Endothelial cell of umbilical vein (primary cell): ENCODE measurements around the gene CACNA2D3. TPM values are rescaled to one million over a fixed set of nuclear protein-coding genes. Genes with fewer than 3 reads are reported as not detected.

Source experiments
- BruUV-seq: library from RNA; stranded (reverse); fragments of 400-500 nt; replicated peaks from 2 replicates; lab custom pipeline; 2021; lab: Mats Ljungman, UMichigan
- CTCF ChIA-PET: fragments of 300-600, 350-600 bp; sonication (Branson Sonifier 250); formaldehyde crosslinking; loops from one replicate; lab custom pipeline; 2021; ENCODE audit warnings: antibody characterized with exemption, inconsistent platforms; lab: Charles Lee
- POLR2A ChIA-PET: fragments of 300-600, 350-600 bp; sonication (Branson Sonifier 250); formaldehyde crosslinking; loops from one replicate; lab custom pipeline; 2021; ENCODE audit warnings: antibody characterized with exemption, inconsistent platforms; lab: Charles Lee
- DNase-seq: peaks from one replicate; pipeline ENCODE4 v3.0.0-alpha.2; 2011; ENCODE audit warnings: low read depth, low spot score
- FAIRE-seq: peaks from 2 replicates; lab custom pipeline; 2011; peaks lifted over from hg19 to GRCh38; lab: Jason Lieb, UNC
- H2AFZ ChIP-seq: 2 replicates; pipeline ENCODE4 v1.6.0; 2012; ENCODE audit warnings: low read depth, low read length, control low read depth, inconsistent platforms
- H3K27ac ChIP-seq: 2 replicates; pipeline ENCODE4 v1.5.1; 2011; ENCODE audit warnings: low read depth, mild to moderate bottlenecking, control low read depth, low read length, moderate library complexity; ENCODE audit not compliant: insufficient read depth
- H3K27me3 ChIP-seq, 2 experiments: 2 replicates each; pipeline versions ENCODE4 v1.6.0 to v1.6.1; 2011; ENCODE audit warnings: low read length in 2 of 2, mixed read lengths in 1 of 2; ENCODE audit not compliant: control insufficient read depth in 2 of 2, insufficient read depth in 2 of 2
- H3K36me3 ChIP-seq, 2 experiments: 2 replicates in 1 of 2; 3 replicates in 1 of 2; pipeline ENCODE4 v1.5.1; 2011; ENCODE audit warnings: low read length in 2 of 2, mild to moderate bottlenecking in 1 of 2, moderate library complexity in 1 of 2; ENCODE audit not compliant: control insufficient read depth in 2 of 2, insufficient read depth in 2 of 2; ENCODE audit errors: extremely low read depth in 1 of 2
- H3K4me1 ChIP-seq: 3 replicates; pipeline ENCODE4 v1.5.1; 2011; ENCODE audit warnings: mild to moderate bottlenecking, low read length; ENCODE audit not compliant: control insufficient read depth, insufficient read depth; ENCODE audit errors: extremely low read depth
- H3K4me2 ChIP-seq: 2 replicates; pipeline ENCODE4 v1.6.1; 2011; ENCODE audit warnings: low read length, control low read depth, mixed read lengths; ENCODE audit not compliant: insufficient read depth
- H3K4me3 ChIP-seq, 3 experiments: fragments of 200-600 bp in 1 of 3; sonication (generic), shearing (Covaris generic) in 1 of 3; replicated peaks in 1 of 3; 2 replicates each; pipeline ENCODE4 v1.5.1; 2011 to 2016; ENCODE audit warnings: control low read depth in 3 of 3, low read length in 3 of 3, mild to moderate bottlenecking in 2 of 3, inconsistent platforms in 1 of 3, low read depth in 1 of 3, moderate library complexity in 1 of 3; ENCODE audit not compliant: insufficient read depth in 1 of 3
- H3K79me2 ChIP-seq: 2 replicates; pipeline ENCODE4 v1.6.0; 2012; ENCODE audit warnings: low read length, inconsistent platforms; ENCODE audit not compliant: control insufficient read depth, insufficient read depth
- H3K9ac ChIP-seq: replicated peaks from 2 replicates; pipeline ENCODE3; 2011; ENCODE audit warnings: low read length, control low read depth; ENCODE audit not compliant: insufficient read depth; ENCODE audit errors: extremely low read depth
- H3K9me1 ChIP-seq: replicated peaks from 3 replicates; pipeline ENCODE4 v1.6.0; 2011; ENCODE audit warnings: mild to moderate bottlenecking, low read length; ENCODE audit not compliant: control insufficient read depth, insufficient read depth; ENCODE audit errors: extremely low read depth
- H3K9me3 ChIP-seq: replicated peaks from 2 replicates; pipeline ENCODE4 v1.5.1; 2012; ENCODE audit warnings: low read length, inconsistent platforms; ENCODE audit not compliant: control insufficient read depth, insufficient read depth
- H4K20me1 ChIP-seq: replicated peaks from 2 replicates; pipeline ENCODE3; 2011; ENCODE audit warnings: mild to moderate bottlenecking, low read length; ENCODE audit not compliant: control insufficient read depth, insufficient read depth; ENCODE audit errors: extremely low read depth
- CTCF ChIP-seq, 2 donors: IDR thresholded peaks; 1 replicate in 1 of 2; 2 replicates in 1 of 2; pipeline ENCODE4 v1.5.1; 2011; ENCODE audit warnings: low read length in 2 of 2, mild to moderate bottlenecking in 2 of 2, moderate library complexity in 2 of 2, control low read depth in 1 of 2, inconsistent platforms in 1 of 2, low read depth in 1 of 2; ENCODE audit not compliant: insufficient read depth in 1 of 2; ENCODE audit errors: extremely low read depth in 1 of 2
- EZH2 ChIP-seq: IDR thresholded peaks from 2 replicates; pipeline ENCODE4 v1.6.1; 2012; ENCODE audit warnings: borderline replicate concordance, low read depth, mild to moderate bottlenecking, moderate library complexity, low read length, inconsistent platforms; ENCODE audit not compliant: severe bottlenecking
- FOS ChIP-seq: IDR thresholded peaks from 2 replicates; pipeline ENCODE4 v1.6.1; 2011; ENCODE audit warnings: mild to moderate bottlenecking, low read length, moderate library complexity, borderline replicate concordance; ENCODE audit not compliant: insufficient read depth
- GATA2 ChIP-seq: IDR thresholded peaks from 2 replicates; pipeline ENCODE4 v1.7.0; 2011; ENCODE audit warnings: low read depth, mild to moderate bottlenecking, moderate library complexity, mixed read lengths, low read length; ENCODE audit not compliant: insufficient read length, insufficient read depth
- JUN ChIP-seq: IDR thresholded peaks from 2 replicates; pipeline ENCODE4 v1.6.1; 2011; ENCODE audit warnings: borderline replicate concordance, low read depth; ENCODE audit not compliant: insufficient read length, insufficient read depth
- MAX ChIP-seq: IDR thresholded peaks from 2 replicates; pipeline ENCODE4 v1.6.1; 2011; ENCODE audit not compliant: insufficient read depth, insufficient read length
- MYC ChIP-seq: IDR thresholded peaks from one replicate; pipeline ENCODE4 v1.6.1; 2011; ENCODE audit warnings: mild to moderate bottlenecking, low read depth, low read length
- POLR2A ChIP-seq: IDR thresholded peaks from 2 replicates; pipeline ENCODE4 v1.6.1; 2012; ENCODE audit warnings: low read depth, mild to moderate bottlenecking, control low read depth, low read length
- POLR2AphosphoS5 ChIP-seq: IDR thresholded peaks from 2 replicates; pipeline ENCODE4 v1.6.1; 2012; ENCODE audit warnings: low read depth, mild to moderate bottlenecking, control low read depth, low read length, moderate library complexity; ENCODE audit not compliant: insufficient read depth
- dilution Hi-C: fragments of 300-500 bp; cut with MboI; formaldehyde crosslinking; loops from one replicate; pipeline ENCODE4 v1.15.0; 2019; ENCODE audit warnings: low sequenced_read_pairs; ENCODE audit not compliant: extremely low pct_ligation_motif_present
- intact Hi-C: fragments of 100-400 bp; cut with micrococcal nuclease; formaldehyde crosslinking; loops from one replicate; pipeline ENCODE4 v1.10.0; 2022
- polyA plus RNA-seq, 4 experiments: library from polyadenylated mRNA; depleted of rRNA in 3 of 4; stranded (reverse) in 3 of 4; unstranded in 1 of 4; fragments of >200 nt; gene quantifications; 2 replicates each; pipeline versions ENCODE4 v1.2.1 to v1.2.3, GENCODE V29; 2011 to 2012; ENCODE audit warnings: missing spikeins in 1 of 4
- total RNA-seq: library from RNA; stranded (reverse); gene quantifications from 2 replicates; pipeline ENCODE4 v1.2.3, GENCODE V29; 2021

Gene CACNA2D3
- total and polyA plus RNA-seq, 2 donors (not counting 3 experiments of a cell fraction or from before 2014, with no cell fraction given) = not detected

GRCh38 chr3:55085231-55085630 lies 962.9 kb downstream of the CACNA2D3 start:
- Histone ChIP-seq H3K9me3 (peaks cover 7% of the 10 kb centered on the region), H3K27ac (no peak overlapping the region), H3K4me3 (no peak overlapping the region), H3K4me1 (no peaks in the 10 kb centered on the region), H3K4me2 (no peak overlapping the region), H3K9me1 (no peaks in the 10 kb centered on the region), H4K20me1 (no peaks in the 10 kb centered on the region), H3K79me2 (no peaks in the 10 kb centered on the region), H3K36me3 (no peaks in the 10 kb centered on the region), H3K27me3 (no peaks in the 10 kb centered on the region), H3K9ac (no peak overlapping the region), H2AFZ (no peak overlapping the region)
- FAIRE-seq (no peak), DNase-seq (no peak)
- ChIA-PET POLR2A (no interaction called here), CTCF (no interaction called here)
- BruUV-seq = no TSS peak
- dilution Hi-C loops = no loop called here
- TF ChIP-seq POLR2A (no peak), JUN (no peak), GATA2 (no peak), POLR2AphosphoS5 (no peak), FOS (no peak), MYC (no peak), CTCF (IDR thresholded peaks at IDR 0.05; ENCODE audit: extremely low read depth in 1 of 2, insufficient read depth in 1 of 2, low read depth in 1 of 2, low read length in 2 of 2) (no peak), MAX (no peak), EZH2 (no peak)
- intact Hi-C loops = no loop called here
